Liver (tissue), 9 donors: ENCODE results near the gene CDCP1. TPM values are rescaled to one million over a fixed set of nuclear protein-coding genes. Genes with fewer than 3 reads are reported as not detected.

Source experiments
- DNase-seq: peaks from one replicate; pipeline ENCODE4 v3.0.0-alpha.2; 2017; ENCODE audit warnings: low spot score
- H3K27ac ChIP-seq, 2 donors: one replicate each; pipeline ENCODE4 v1.7.0; 2013; ENCODE audit warnings: inconsistent platforms in 2 of 2, low read length in 2 of 2, control low read depth in 1 of 2, low read depth in 1 of 2, mild to moderate bottlenecking in 1 of 2
- H3K27me3 ChIP-seq, 4 donors: one replicate each; pipeline versions ENCODE4 v1.6.1 to v1.7.0; 2013; ENCODE audit warnings: low read length in 3 of 4, inconsistent platforms in 1 of 4, mild to moderate bottlenecking in 1 of 4, moderate library complexity in 1 of 4; ENCODE audit not compliant: control insufficient read depth in 4 of 4, insufficient read depth in 4 of 4
- H3K36me3 ChIP-seq, 4 donors: one replicate each; pipeline versions ENCODE4 v1.6.1 to v1.7.0; 2013; ENCODE audit warnings: low read length in 3 of 4, mild to moderate bottlenecking in 3 of 4, low read depth in 1 of 4, moderate library complexity in 1 of 4; ENCODE audit not compliant: control insufficient read depth in 4 of 4, insufficient read depth in 3 of 4
- H3K4me1 ChIP-seq, 4 donors: one replicate each; pipeline versions ENCODE4 v1.6.1 to v1.7.0; 2013; ENCODE audit warnings: low read length in 3 of 4, mild to moderate bottlenecking in 3 of 4, moderate library complexity in 1 of 4; ENCODE audit not compliant: control insufficient read depth in 4 of 4, insufficient read depth in 4 of 4
- H3K4me3 ChIP-seq, 3 donors: one replicate each; pipeline versions ENCODE4 v1.6.1 to v1.7.0; 2013; ENCODE audit warnings: low read length in 3 of 3, control low read depth in 1 of 3, low read depth in 1 of 3, mild to moderate bottlenecking in 1 of 3
- H3K9ac ChIP-seq, 2 donors: one replicate each; pipeline ENCODE4 v1.7.0; 2013; ENCODE audit warnings: low read length in 2 of 2, mild to moderate bottlenecking in 2 of 2, moderate library complexity in 2 of 2, control low read depth in 1 of 2, low read depth in 1 of 2
- H3K9me3 ChIP-seq, 4 donors: one replicate each; pipeline versions ENCODE4 v1.6.1 to v1.7.0; 2013; ENCODE audit warnings: low read length in 3 of 4; ENCODE audit not compliant: control insufficient read depth in 4 of 4
- ATF3 ChIP-seq: IDR thresholded peaks from 2 replicates; pipeline ENCODE4 v1.6.1; 2016; ENCODE audit warnings: antibody characterized with exemption
- CTCF ChIP-seq: fragments of 150-350 bp; IDR thresholded peaks from 2 replicates; pipeline ENCODE4 v1.5.1; 2017; ENCODE audit warnings: improper control_type of control experiment, low read depth, low read length; ENCODE audit not compliant: missing input control
- EGR1 ChIP-seq, 2 donors: IDR thresholded peaks; 2 replicates each; pipeline ENCODE4 v1.6.1; 2016 to 2018; ENCODE audit warnings: antibody characterized with exemption in 2 of 2, low read depth in 2 of 2
- FOXA1 ChIP-seq: IDR thresholded peaks from 2 replicates; pipeline ENCODE4 v1.6.1; 2016; ENCODE audit warnings: antibody characterized with exemption
- FOXA2 ChIP-seq: IDR thresholded peaks from 2 replicates; pipeline ENCODE4 v1.6.1; 2016; ENCODE audit warnings: antibody characterized with exemption
- GABPA ChIP-seq, 2 donors: IDR thresholded peaks in 1 of 2; conservative IDR thresholded peaks in 1 of 2; 2 replicates each; pipeline ENCODE4 v1.6.1; 2016; ENCODE audit warnings: antibody characterized with exemption in 2 of 2, mild to moderate bottlenecking in 1 of 2, moderate library complexity in 1 of 2
- HNF4A ChIP-seq, 2 donors: conservative IDR thresholded peaks; 2 replicates each; pipeline ENCODE4 v1.6.1; 2016; ENCODE audit warnings: antibody characterized with exemption in 2 of 2, mild to moderate bottlenecking in 2 of 2
- HNF4G ChIP-seq: IDR thresholded peaks from 2 replicates; pipeline ENCODE4 v1.6.1; 2016; ENCODE audit warnings: antibody characterized with exemption
- JUND ChIP-seq, 2 donors: IDR thresholded peaks; 2 replicates each; pipeline ENCODE4 v1.6.1; 2016; ENCODE audit warnings: antibody characterized with exemption in 2 of 2
- MAX ChIP-seq: IDR thresholded peaks from 2 replicates; pipeline ENCODE4 v1.6.1; 2016; ENCODE audit warnings: antibody characterized with exemption
- NR2F2 ChIP-seq: IDR thresholded peaks from 2 replicates; pipeline ENCODE4 v1.6.1; 2016; ENCODE audit warnings: antibody characterized with exemption
- RAD21 ChIP-seq, 2 donors: IDR thresholded peaks; 2 replicates each; pipeline ENCODE4 v1.6.1; 2016; ENCODE audit warnings: antibody characterized with exemption in 2 of 2, mild to moderate bottlenecking in 2 of 2
- REST ChIP-seq: IDR thresholded peaks from 2 replicates; pipeline ENCODE4 v1.6.1; 2016; ENCODE audit warnings: antibody characterized with exemption, mild to moderate bottlenecking
- RXRA ChIP-seq, 2 donors: IDR thresholded peaks; 2 replicates each; pipeline ENCODE4 v1.6.1; 2017 to 2018; ENCODE audit warnings: antibody characterized with exemption in 2 of 2, mild to moderate bottlenecking in 1 of 2
- SP1 ChIP-seq: IDR thresholded peaks from 2 replicates; pipeline ENCODE4 v1.6.1; 2018; ENCODE audit warnings: antibody characterized with exemption, mild to moderate bottlenecking
- TAF1 ChIP-seq: conservative IDR thresholded peaks from 2 replicates; pipeline ENCODE4 v1.6.1; 2016; ENCODE audit warnings: antibody characterized with exemption, mild to moderate bottlenecking
- YY1 ChIP-seq: IDR thresholded peaks from 2 replicates; pipeline ENCODE4 v1.6.1; 2016; ENCODE audit warnings: antibody characterized with exemption, mild to moderate bottlenecking
- WGBS: extraction: QIAGEN DNeasy Blood & Tissue Kit; methylation state at CpG from one replicate; pipeline ENCODE4 v1.1.7; 2013; 5-methylcytosine and 5-hydroxymethylcytosine counted together
- polyA plus RNA-seq, 2 donors: library from polyadenylated mRNA; stranded (reverse) in 1 of 2; unstranded in 1 of 2; fragments of 200-250 nt in 1 of 2; fragments of >200 nt in 1 of 2; fragmentation: Nextera tagmentation in 1 of 2; extraction: Ambion mirVana in 1 of 2; gene quantifications; one replicate each; pipeline versions ENCODE4 v1.2.1 to v1.2.3, GENCODE V29; 2013 to 2015
- total RNA-seq, 2 donors: library from RNA; depleted of rRNA; stranded (reverse); fragments of >200 nt; gene quantifications; one replicate each; pipeline ENCODE4 v1.2.3, GENCODE V29; 2014
- TF ChIP-seq, protein P1 (sequence below): IDR thresholded peaks from 2 replicates; pipeline ENCODE4 v1.6.1; 2016; ENCODE audit warnings: antibody characterized with exemption
- donor health status: healthy.
- donor health status: healthy.
- donor health status: healthy.
- donor health status: healthy.
- donor health status: healthy.

Gene CDCP1
- total and polyA plus RNA-seq, 4 donors = 0.22 to 0.67 (median 0.45) TPM

- TF ChIP-seq JUND (IDR thresholded peaks at IDR 0.05) (no peak), NR2F2 (no peak), HNF4A (conservative IDR thresholded peaks at IDR 0.05) (no peak), MAX (no peak), EGR1 (IDR thresholded peaks at IDR 0.05; ENCODE audit: low read depth in 2 of 2) (no peak), FOXA1 (no peak), RXRA (IDR thresholded peaks at IDR 0.05) (no peak), CTCF (no peak), SP1 (no peak), GABPA (IDR thresholded peaks at IDR 0.05 in 1 of 2, conservative IDR thresholded peaks at IDR 0.05 in 1 of 2) (no peak)
- peaks cover 0 to 4% (median 2%) of the 10 kb centered on the region in 4 donors for H3K4me1 ChIP-seq
- H3K36me3 ChIP-seq = no peaks in the 10 kb centered on the region
- 58% methylated on average over 2 of the region's 2 CpGs for WGBS
- no peak overlapping the region for H3K9ac ChIP-seq
- no peak for DNase-seq
- peaks cover 0 to 5% (median 4%) of the 10 kb centered on the region in 4 donors for H3K27me3 ChIP-seq
- no peak overlapping the region for H3K4me3 ChIP-seq
- peaks cover 0 to 4% (median 3%) of the 10 kb centered on the region in 4 donors for H3K9me3 ChIP-seq
- H3K27ac ChIP-seq = no peak overlapping the region
Observed at GRCh38 chr3:45151100-45151499, 4.9 kb upstream of the CDCP1 start.

- H3K9ac ChIP-seq = no peak overlapping the region
- H3K4me1 ChIP-seq = peaks cover 7 to 13% (median 10%) of the 10 kb centered on the region in 4 donors
- 54% methylated on average over 2 of the region's 2 CpGs for WGBS
- H3K4me3 ChIP-seq = no peak overlapping the region
- no peaks in the 10 kb centered on the region for H3K36me3 ChIP-seq
- H3K27me3 ChIP-seq = peaks cover 0 to 10% (median 8%) of the 10 kb centered on the region in 4 donors
- no peak for DNase-seq
- H3K9me3 ChIP-seq = peaks cover 0 to 4% (median 3%) of the 10 kb centered on the region in 4 donors
- TF ChIP-seq RXRA (IDR thresholded peaks at IDR 0.05) (no peak), HNF4A (conservative IDR thresholded peaks at IDR 0.05) (no peak), TAF1 (no peak), ATF3 (no peak), YY1 (no peak), REST (no peak), JUND (IDR thresholded peaks at IDR 0.05) (no peak), NR2F2 (no peak), EGR1 (IDR thresholded peaks at IDR 0.05; ENCODE audit: low read depth in 2 of 2) (no peak), CTCF (no peak), FOXA2 (no peak), HNF4G (no peak), RAD21 (IDR thresholded peaks at IDR 0.05) (no peak), SP1 (no peak), FOXA1 (no peak), MAX (no peak)
- TF ChIP-seq, protein P1, sequence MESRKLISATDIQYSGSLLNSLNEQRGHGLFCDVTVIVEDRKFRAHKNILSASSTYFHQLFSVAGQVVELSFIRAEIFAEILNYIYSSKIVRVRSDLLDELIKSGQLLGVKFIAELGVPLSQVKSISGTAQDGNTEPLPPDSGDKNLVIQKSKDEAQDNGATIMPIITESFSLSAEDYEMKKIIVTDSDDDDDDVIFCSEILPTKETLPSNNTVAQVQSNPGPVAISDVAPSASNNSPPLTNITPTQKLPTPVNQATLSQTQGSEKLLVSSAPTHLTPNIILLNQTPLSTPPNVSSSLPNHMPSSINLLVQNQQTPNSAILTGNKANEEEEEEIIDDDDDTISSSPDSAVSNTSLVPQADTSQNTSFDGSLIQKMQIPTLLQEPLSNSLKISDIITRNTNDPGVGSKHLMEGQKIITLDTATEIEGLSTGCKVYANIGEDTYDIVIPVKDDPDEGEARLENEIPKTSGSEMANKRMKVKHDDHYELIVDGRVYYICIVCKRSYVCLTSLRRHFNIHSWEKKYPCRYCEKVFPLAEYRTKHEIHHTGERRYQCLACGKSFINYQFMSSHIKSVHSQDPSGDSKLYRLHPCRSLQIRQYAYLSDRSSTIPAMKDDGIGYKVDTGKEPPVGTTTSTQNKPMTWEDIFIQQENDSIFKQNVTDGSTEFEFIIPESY = no peak
- H3K27ac ChIP-seq = no peak overlapping the region
Observed at GRCh38 chr3:45148921-45149320, 2.7 kb upstream of the CDCP1 start.
